KMS-11 (cell line): ENCODE data around the gene SVEP1.

Experiments used
- H2AFZ ChIP-seq: fragments of 200-600 bp; sonication (generic); 2 replicates; pipeline ENCODE4 v1.6.1; 2016; ENCODE audit warnings: antibody characterized with exemption, mixed run types, low read depth
- H3K27ac ChIP-seq: fragments of 200-600 bp; sonication (generic); 2 replicates; pipeline ENCODE4 v1.6.1; 2016; ENCODE audit warnings: mild to moderate bottlenecking, mixed run types
- H3K27me3 ChIP-seq: fragments of 200-600 bp; sonication (generic); 2 replicates; pipeline ENCODE4 v1.6.1; 2017; ENCODE audit warnings: mild to moderate bottlenecking, low read depth, mixed run types, moderate library complexity; ENCODE audit not compliant: insufficient read depth
- H3K36me3 ChIP-seq: fragments of 200-600 bp; sonication (generic); 2 replicates; pipeline ENCODE4 v1.6.1; 2017; ENCODE audit warnings: mild to moderate bottlenecking, mixed run types; ENCODE audit not compliant: insufficient read depth
- H3K4me1 ChIP-seq: fragments of 200-600 bp; sonication (generic); 2 replicates; pipeline ENCODE4 v1.6.1; 2016; ENCODE audit warnings: mild to moderate bottlenecking, low read depth, mixed run types; ENCODE audit not compliant: poor library complexity, severe bottlenecking
- H3K4me2 ChIP-seq: fragments of 200-600 bp; sonication (generic); 2 replicates; pipeline ENCODE4 v1.7.0; 2016; ENCODE audit warnings: mild to moderate bottlenecking, mixed run types
- H3K4me3 ChIP-seq: fragments of 200-600 bp; sonication (generic); IDR thresholded peaks from 2 replicates; pipeline ENCODE4 v1.6.1; 2017; ENCODE audit warnings: low read depth, low read length, mixed read lengths; ENCODE audit not compliant: insufficient read depth
- H3K79me2 ChIP-seq: fragments of 200-600 bp; sonication (generic); 2 replicates; pipeline ENCODE4 v1.6.1; 2016; ENCODE audit warnings: low read depth, mixed run types; ENCODE audit not compliant: insufficient read depth
- H3K9ac ChIP-seq: fragments of 200-600 bp; sonication (generic); 2 replicates; pipeline ENCODE4 v1.6.1; 2016; ENCODE audit warnings: mild to moderate bottlenecking, mixed run types
- H4K20me1 ChIP-seq: fragments of 200-600 bp; sonication (generic); 2 replicates; pipeline ENCODE4 v1.6.1; 2016; ENCODE audit warnings: mild to moderate bottlenecking, mixed run types; ENCODE audit not compliant: insufficient read depth
- CTCF ChIP-seq: fragments of 200-600 bp; sonication (generic); conservative IDR thresholded peaks from 2 replicates; pipeline ENCODE4 v1.6.1; 2017; ENCODE audit warnings: low read depth, mild to moderate bottlenecking, antibody characterized with exemption, low read length, moderate library complexity, mixed read lengths

SVEP1 gene

GRCh38 chr9:110579034-110579861 lies at the start of gene SVEP1:
TSS of gene SVEP1 (minus strand) at chr9:110579741. CDS start at chr9:110579543, 198 bp downstream.
- H3K4me3 ChIP-seq, result no peak within 1 kb of the TSS
- no peak for TF ChIP-seq CTCF
- no peaks in the 10 kb centered on the region for H4K20me1 ChIP-seq
- no peaks in the 10 kb centered on the region for H3K4me1 ChIP-seq
- no peak within 1 kb of the TSS for H3K9ac ChIP-seq
- H3K36me3 ChIP-seq, result no peaks in the 10 kb centered on the region
- no peaks in the 10 kb centered on the region for H3K79me2 ChIP-seq
- no peak within 1 kb of the TSS for H3K27ac ChIP-seq
- no peak within 1 kb of the TSS for H2AFZ ChIP-seq
- no peak within 1 kb of the TSS for H3K4me2 ChIP-seq
- H3K27me3 ChIP-seq, result no peaks in the 10 kb centered on the region

GRCh38 chr9:110626101-110626829 lies 46.7 kb upstream of the SVEP1 start:
- Histone ChIP-seq H4K20me1 (no peaks in the 10 kb centered on the region), H2AFZ (no peak overlapping the region), H3K4me1 (peaks cover 4% of the 10 kb centered on the region), H3K9ac (no peak overlapping the region), H3K79me2 (no peaks in the 10 kb centered on the region), H3K36me3 (no peaks in the 10 kb centered on the region), H3K27me3 (no peaks in the 10 kb centered on the region), H3K27ac (no peak overlapping the region), H3K4me2 (no peak overlapping the region), H3K4me3 (no peak overlapping the region)
- TF ChIP-seq CTCF, result no peak

- Histone ChIP-seq H3K9ac (no peak overlapping the region), H3K27ac (no peak overlapping the region), H3K4me1 (peaks cover 4% of the 10 kb centered on the region), H3K79me2 (no peaks in the 10 kb centered on the region), H3K27me3 (no peaks in the 10 kb centered on the region), H4K20me1 (no peaks in the 10 kb centered on the region), H3K4me3 (no peak overlapping the region), H3K4me2 (no peak overlapping the region), H2AFZ (no peak overlapping the region), H3K36me3 (no peaks in the 10 kb centered on the region)
- TF ChIP-seq CTCF, result peak; percentile 77
Measured at GRCh38 chr9:110623462-110624025, 44.0 kb upstream of the SVEP1 start.

GRCh38 chr9:110622368-110622767 lies 42.8 kb upstream of the SVEP1 start:
- Histone ChIP-seq H3K79me2 (no peaks in the 10 kb centered on the region), H4K20me1 (no peaks in the 10 kb centered on the region), H3K27ac (no peak overlapping the region), H2AFZ (no peak overlapping the region), H3K4me3 (no peak overlapping the region), H3K9ac (no peak overlapping the region), H3K4me1 (peaks cover 4% of the 10 kb centered on the region), H3K36me3 (no peaks in the 10 kb centered on the region), H3K27me3 (no peaks in the 10 kb centered on the region), H3K4me2 (no peak overlapping the region)
- TF ChIP-seq CTCF, result no peak
